ENCODE measurements around the gene SEMA3F. TPM values are rescaled to one million over a fixed set of nuclear protein-coding genes. Genes with fewer than 3 reads are reported as not detected.
A peak's percentile ranks its signal among the peaks of the same experiment; 100 is the strongest.

SEMA3F gene
- total RNA-seq, 1 experiment from 2014 or later, result 69.6 TPM

GRCh38 chr3:50237133-50237651, 82.1 kb downstream of the SEMA3F start:
- DNase-seq (ENCODE audit: low read depth, low spot score), result no peak
- Histone ChIP-seq H3K4me3 (ENCODE audit: low read depth in 2 of 2, low read length in 2 of 2) (peak overlapping the region; percentile 83 to 86), H3K27ac (ENCODE audit: low read length) (peak overlapping the region; percentile 83), H3K27me3 (ENCODE audit: control insufficient read depth, insufficient read depth, low read length) (no peaks in the 10 kb centered on the region), H3K4me1 (ENCODE audit: control insufficient read depth, insufficient read depth, low read length) (peaks cover 21% of the 10 kb centered on the region), H3K9me3 (ENCODE audit: control insufficient read depth, insufficient read depth, low read depth, low read length) (no peaks in the 10 kb centered on the region), H3K36me3 (ENCODE audit: control insufficient read depth, insufficient read depth, low read length) (no peaks in the 10 kb centered on the region; the same call in 1 of the 2 replicates)
- ChIA-PET CTCF (no interaction called here), POLR2A (interaction anchor here (0.6 kb wide), 3 partner anchors 12 to 62 kb away, joined by 10 to 16 read pairs (median 15); partner anchors contain the start of genes HYAL3 and NAA80)
- no peak for ATAC-seq
- no TSS peak for BruUV-seq (replicated peaks)
- TF ChIP-seq POLR2AphosphoS5 (IDR thresholded peaks at IDR 0.05; ENCODE audit: low read depth, low read length) (no peak), REST (IDR thresholded peaks at IDR 0.05; ENCODE audit: insufficient read depth in 1 of 2, low read depth in 2 of 2, low read length in 1 of 2) (no peak), SIN3A (IDR thresholded peaks at IDR 0.05; ENCODE audit: borderline replicate concordance, insufficient read depth, low read depth, low read length) (no peak), CTCF (IDR thresholded peaks at IDR 0.05) (no peak), TCF7L2 (IDR thresholded peaks at IDR 0.05; ENCODE audit: low read depth, low read length) (no peak)
- in situ Hi-C loops (cut with HindIII; ENCODE audit: low pct_unique_long_range_greater_than_20kb, low sequenced_read_pairs) (no loop called here), intact Hi-C loops (cut with micrococcal nuclease; ENCODE audit: unreplicated experiment) (no loop called here)

- peaks cover 27% of the 10 kb centered on the region for H3K4me1 ChIP-seq (ENCODE audit: control insufficient read depth, insufficient read depth, low read length)
- no TSS peak for BruUV-seq (replicated peaks)
- H3K27ac ChIP-seq (ENCODE audit: low read length), result peak overlapping the region; percentile 83
- intact Hi-C loops (cut with micrococcal nuclease; ENCODE audit: unreplicated experiment), result no loop called here
- TF ChIP-seq REST (IDR thresholded peaks at IDR 0.05; ENCODE audit: insufficient read depth in 1 of 2, low read depth in 2 of 2, low read length in 1 of 2), result no peak
- no peak for TF ChIP-seq CTCF (IDR thresholded peaks at IDR 0.05)
- no peak for TF ChIP-seq SIN3A (IDR thresholded peaks at IDR 0.05; ENCODE audit: borderline replicate concordance, insufficient read depth, low read depth, low read length)
- TF ChIP-seq POLR2AphosphoS5 (IDR thresholded peaks at IDR 0.05; ENCODE audit: low read depth, low read length), result 0 out of 2 replicates have a peak, but pooled peaks have one; percentile 16
- TF ChIP-seq TCF7L2 (IDR thresholded peaks at IDR 0.05; ENCODE audit: low read depth, low read length), result no peak
- in situ Hi-C loops (cut with HindIII; ENCODE audit: low pct_unique_long_range_greater_than_20kb, low sequenced_read_pairs), result no loop called here
- no peaks in the 10 kb centered on the region for H3K27me3 ChIP-seq (ENCODE audit: control insufficient read depth, insufficient read depth, low read length)
- no peaks in the 10 kb centered on the region for H3K9me3 ChIP-seq (ENCODE audit: control insufficient read depth, insufficient read depth, low read depth, low read length)
- H3K36me3 ChIP-seq (ENCODE audit: control insufficient read depth, insufficient read depth, low read length), result no peaks in the 10 kb centered on the region; the same call in 1 of the 2 replicates
- ChIA-PET CTCF (interaction anchor here (0.6 kb wide), 1 partner anchor 11 kb away, joined by 3 read pairs; no protein-coding TSS in a partner anchor), POLR2A (interaction anchor here (0.6 kb wide), 3 partner anchors 12 to 62 kb away, joined by 10 to 16 read pairs (median 15); partner anchors contain the start of genes HYAL3 and NAA80)
- peak overlapping the region; percentile 83 to 86 for H3K4me3 ChIP-seq (ENCODE audit: low read depth in 2 of 2, low read length in 2 of 2)
- DNase-seq (ENCODE audit: low read depth, low spot score) (no peak), ATAC-seq (peak; percentile 54)
These were observed 82.8 kb downstream of the SEMA3F start for GRCh38 chr3:50237754-50238548.
